Raji (cell line): ENCODE measurements around the gene CAMK2N2.

Experiments used
- POLR2A ChIP-seq: IDR thresholded peaks from 2 replicates; pipeline ENCODE4 v1.6.1; 2011; ENCODE audit warnings: low read depth, low read length, control low read depth; ENCODE audit not compliant: insufficient read depth

Gene CAMK2N2

GRCh38 chr3:184284696-184285095 is 23.3 kb upstream of the CAMK2N2 start:
- TF ChIP-seq POLR2A, result no peak

- TF ChIP-seq POLR2A, result no peak
Measured at GRCh38 chr3:184283681-184284080, 22.3 kb upstream of the CAMK2N2 start.

GRCh38 chr3:184282941-184283340 is 21.6 kb upstream of the CAMK2N2 start:
- no peak for TF ChIP-seq POLR2A

GRCh38 chr3:184277366-184277765 is 16.0 kb upstream of the CAMK2N2 start:
- TF ChIP-seq POLR2A, result no peak

GRCh38 chr3:184275961-184276910 is 14.9 kb upstream of the CAMK2N2 start, which contains the start of gene ECE2:
Gene ECE2 (plus strand): TSS chr3:184276022. CDS start chr3:184276154, 132 bp downstream.
- TF ChIP-seq POLR2A, result no peak

- no peak for TF ChIP-seq POLR2A
Measured at GRCh38 chr3:184275381-184275701, 14.0 kb upstream of the CAMK2N2 start.

GRCh38 chr3:184272269-184272668 is 10.9 kb upstream of the CAMK2N2 start:
- no peak for TF ChIP-seq POLR2A

- no peak for TF ChIP-seq POLR2A
Measured at GRCh38 chr3:184262764-184263179, 1.4 kb upstream of the CAMK2N2 start.

GRCh38 chr3:184261854-184262763 is 756 bp upstream of the CAMK2N2 start:
- TF ChIP-seq POLR2A, result no peak

GRCh38 chr3:184260724-184261269 is 556 bp downstream of the CAMK2N2 start:
- TF ChIP-seq POLR2A, result no peak

GRCh38 chr3:184259878-184260723 is 1.3 kb downstream of the CAMK2N2 start:
- no peak for TF ChIP-seq POLR2A

- TF ChIP-seq POLR2A, result no peak
Measured at GRCh38 chr3:184259396-184259877, 1.9 kb downstream of the CAMK2N2 start.

- no peak for TF ChIP-seq POLR2A
Measured at GRCh38 chr3:184258926-184259325, 2.4 kb downstream of the CAMK2N2 start.

- TF ChIP-seq POLR2A, result no peak
Measured at GRCh38 chr3:184257083-184257915, 4.1 kb downstream of the CAMK2N2 start.
